Karpas-422 (cell line): ENCODE measurements around the gene FLT4. TPM values are rescaled to one million over a fixed set of nuclear protein-coding genes. Genes with fewer than 3 reads are reported as not detected.

Source experiments
- DNase-seq: peaks from one replicate; pipeline ENCODE4 v3.0.0-alpha.2; 2015
- H2AFZ ChIP-seq: fragments of 200-600 bp; sonication (generic); 2 replicates; pipeline ENCODE4 v1.6.1; 2014; ENCODE audit warnings: antibody characterized with exemption, low read length, mixed read lengths
- H3K27ac ChIP-seq: fragments of 200-600 bp; sonication (generic); 2 replicates; pipeline ENCODE4 v1.5.1; 2014; ENCODE audit warnings: mild to moderate bottlenecking, low read length, moderate library complexity
- H3K27me3 ChIP-seq: fragments of 200-600 bp; sonication (generic); 2 replicates; pipeline ENCODE4 v1.6.1; 2014; ENCODE audit warnings: low read length, mixed read lengths
- H3K36me3 ChIP-seq: fragments of 200-600 bp; sonication (generic); 2 replicates; pipeline ENCODE4 v1.6.1; 2014; ENCODE audit warnings: low read length, mixed read lengths; ENCODE audit not compliant: insufficient read depth
- H3K4me1 ChIP-seq: fragments of 200-600 bp; sonication (generic); 2 replicates; pipeline ENCODE4 v1.6.1; 2014; ENCODE audit warnings: mild to moderate bottlenecking, low read length, mixed read lengths
- H3K4me2 ChIP-seq: fragments of 200-600 bp; sonication (generic); 2 replicates; pipeline ENCODE4 v1.6.1; 2014; ENCODE audit warnings: low read length, low read depth, mild to moderate bottlenecking; ENCODE audit not compliant: poor library complexity, severe bottlenecking
- H3K4me3 ChIP-seq: fragments of 200-600 bp; sonication (generic); 2 replicates; pipeline ENCODE4 v1.5.1; 2014; ENCODE audit warnings: mild to moderate bottlenecking, antibody characterized with exemption, low read length, mixed read lengths
- H3K79me2 ChIP-seq: fragments of 200-600 bp; sonication (generic); 2 replicates; pipeline ENCODE4 v1.6.1; 2014; ENCODE audit warnings: mild to moderate bottlenecking, low read length, mixed read lengths
- H3K9ac ChIP-seq: fragments of 200-600 bp; sonication (generic); 2 replicates; pipeline ENCODE4 v1.6.0; 2014; ENCODE audit warnings: low read length
- H3K9me2 ChIP-seq: fragments of 200-600 bp; sonication (generic), shearing (Covaris generic); replicated peaks from 2 replicates; pipeline ENCODE4 v1.6.0; 2014; ENCODE audit warnings: mild to moderate bottlenecking, low read length, moderate library complexity; ENCODE audit not compliant: insufficient read depth
- H3K9me3 ChIP-seq: fragments of 300-700, 200-600 bp; sonication (generic); 2 replicates; pipeline ENCODE4 v1.6.1; 2014; ENCODE audit warnings: low read length, mixed read lengths
- H4K20me1 ChIP-seq: fragments of 200-600 bp; sonication (generic); 2 replicates; pipeline ENCODE4 v1.6.1; 2014; ENCODE audit warnings: mild to moderate bottlenecking, antibody characterized with exemption, low read length, low read depth; ENCODE audit not compliant: insufficient read depth
- total RNA-seq: library from RNA; depleted of rRNA; stranded (reverse); fragments of >200 nt; shearing (Covaris generic); gene quantifications from 2 replicates; pipeline ENCODE4 v1.2.3, GENCODE V29; 2014; ENCODE audit warnings: low replicate concordance

FLT4 gene
- total RNA-seq, 1 experiment from 2014 or later: not detected

GRCh38 chr5:180628211-180628610 is 21.2 kb downstream of the FLT4 start:
- DNase-seq: no peak
- H3K4me1 ChIP-seq: no peaks in the 10 kb centered on the region

GRCh38 chr5:180627386-180628120 is 21.8 kb downstream of the FLT4 start:
- Histone ChIP-seq H3K9me3 (no peaks in the 10 kb centered on the region), H4K20me1 (no peaks in the 10 kb centered on the region), H3K9me2 (no peaks in the 10 kb centered on the region), H3K79me2 (no peaks in the 10 kb centered on the region), H2AFZ (no peak overlapping the region), H3K9ac (no peak overlapping the region), H3K27ac (no peak overlapping the region), H3K4me2 (no peak overlapping the region), H3K27me3 (no peaks in the 10 kb centered on the region), H3K4me1 (no peaks in the 10 kb centered on the region), H3K36me3 (no peaks in the 10 kb centered on the region), H3K4me3 (no peak overlapping the region)
- DNase-seq: no peak

More at GRCh38 chr5:180628211-180628610, 21.2 kb downstream of the FLT4 start:
- H3K79me2 ChIP-seq: no peaks in the 10 kb centered on the region
- no peak overlapping the region for H3K4me3 ChIP-seq
- no peak overlapping the region for H2AFZ ChIP-seq
- H3K9me2 ChIP-seq: no peaks in the 10 kb centered on the region
- H3K36me3 ChIP-seq: no peaks in the 10 kb centered on the region
- H3K9ac ChIP-seq: no peak overlapping the region
- H3K4me2 ChIP-seq: no peak overlapping the region
- no peaks in the 10 kb centered on the region for H4K20me1 ChIP-seq
- no peak overlapping the region for H3K27ac ChIP-seq
- H3K27me3 ChIP-seq: no peaks in the 10 kb centered on the region
- no peaks in the 10 kb centered on the region for H3K9me3 ChIP-seq

GRCh38 chr5:180626661-180627385 is 22.6 kb downstream of the FLT4 start:
- Histone ChIP-seq H3K4me1 (no peaks in the 10 kb centered on the region), H3K9me3 (no peaks in the 10 kb centered on the region), H3K9me2 (no peaks in the 10 kb centered on the region), H3K4me2 (no peak overlapping the region), H2AFZ (no peak overlapping the region), H3K36me3 (no peaks in the 10 kb centered on the region), H3K4me3 (no peak overlapping the region), H3K79me2 (no peaks in the 10 kb centered on the region), H3K27ac (no peak overlapping the region), H3K27me3 (no peaks in the 10 kb centered on the region), H4K20me1 (no peaks in the 10 kb centered on the region), H3K9ac (no peak overlapping the region)
- no peak for DNase-seq

DNA sequence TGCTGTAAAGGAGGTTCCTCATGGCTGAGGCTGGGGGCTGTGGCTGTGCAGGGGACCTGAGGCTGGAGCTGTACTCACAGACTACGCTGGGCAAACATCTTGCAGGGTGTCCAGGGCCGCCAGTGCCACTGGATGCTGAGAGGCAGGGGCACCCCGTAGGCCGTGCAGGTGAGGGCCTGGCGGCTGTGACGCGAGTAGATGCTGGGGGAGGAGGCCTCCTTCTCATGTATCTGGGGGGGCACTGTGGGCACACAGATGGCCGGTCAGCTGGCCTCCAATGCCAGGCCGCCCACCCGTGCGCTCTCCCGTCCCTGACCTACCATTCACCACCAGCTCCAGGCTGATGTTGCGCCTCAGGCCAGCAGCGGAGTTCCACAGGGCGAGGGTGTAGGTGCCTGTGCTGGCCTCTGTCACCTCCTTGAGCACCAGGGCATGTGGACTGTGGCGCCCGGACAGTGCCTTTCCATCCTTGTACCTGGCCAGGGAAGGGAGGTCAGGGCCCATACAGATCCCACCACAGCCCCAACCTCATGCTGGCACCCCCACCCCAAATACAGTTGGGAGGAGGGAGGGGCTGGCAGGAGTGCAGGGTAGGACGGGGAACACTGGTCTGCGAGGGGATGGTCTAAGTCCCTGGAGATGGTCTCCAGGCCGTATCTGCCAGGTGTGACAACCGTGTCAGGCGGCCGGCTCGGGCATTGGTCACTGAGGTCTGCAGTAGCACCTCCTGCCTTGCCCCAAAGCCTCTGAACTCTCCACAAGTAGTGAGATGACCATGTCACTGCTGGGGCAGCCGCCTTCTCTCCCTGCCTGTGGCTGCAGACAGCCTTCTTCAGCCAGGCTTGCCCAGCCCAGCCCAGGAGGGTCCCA is 23.4 kb downstream of the FLT4 start:
- no peak overlapping the region for H3K4me3 ChIP-seq
- no peak for DNase-seq
- H3K4me2 ChIP-seq: no peak overlapping the region
- no peak overlapping the region for H3K9ac ChIP-seq
- H3K79me2 ChIP-seq: no peaks in the 10 kb centered on the region
- no peaks in the 10 kb centered on the region for H3K27me3 ChIP-seq
- H3K4me1 ChIP-seq: no peaks in the 10 kb centered on the region
- no peaks in the 10 kb centered on the region for H3K9me2 ChIP-seq
- no peaks in the 10 kb centered on the region for H3K9me3 ChIP-seq
- no peak overlapping the region for H3K27ac ChIP-seq
- H4K20me1 ChIP-seq: no peaks in the 10 kb centered on the region
- H3K36me3 ChIP-seq: no peaks in the 10 kb centered on the region
- H2AFZ ChIP-seq: no peak overlapping the region

DNA sequence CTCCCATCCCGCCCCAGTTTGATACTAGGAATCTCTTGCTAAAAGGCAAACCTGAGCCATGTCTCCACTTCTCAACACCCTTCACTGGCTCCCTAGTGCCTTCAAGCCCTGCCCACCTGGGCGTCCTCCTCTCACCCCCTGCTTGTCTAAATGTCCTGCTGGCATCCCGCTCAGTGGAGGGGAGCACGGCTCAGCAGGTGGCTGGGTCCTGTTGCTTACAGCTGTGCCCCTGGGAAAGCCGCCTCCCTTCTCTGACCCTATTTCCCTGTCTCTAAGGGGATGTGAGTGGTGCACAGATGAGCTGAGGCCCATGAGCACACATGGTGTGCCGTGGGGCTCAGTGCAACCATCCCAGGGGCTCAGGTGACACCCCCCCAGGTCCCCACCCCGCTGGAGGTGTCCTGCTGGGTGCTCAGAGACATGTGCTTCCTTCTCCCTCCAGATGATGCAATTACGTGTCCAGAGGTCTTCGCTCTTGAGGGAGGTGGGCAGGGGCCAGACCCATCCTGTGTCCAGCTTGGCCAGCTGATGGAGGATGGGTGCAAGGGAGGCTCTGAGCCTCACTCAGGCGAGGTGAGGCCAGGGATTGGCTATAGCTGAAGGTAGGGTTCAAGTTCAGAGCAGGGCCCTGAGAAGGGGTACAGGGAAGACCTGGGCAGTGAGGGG is 24.1 kb downstream of the FLT4 start:
- Histone ChIP-seq H3K9me3 (no peaks in the 10 kb centered on the region), H3K4me1 (no peaks in the 10 kb centered on the region), H3K9me2 (no peaks in the 10 kb centered on the region), H2AFZ (no peak overlapping the region), H3K4me2 (no peak overlapping the region), H3K9ac (no peak overlapping the region), H3K79me2 (no peaks in the 10 kb centered on the region), H3K27ac (no peak overlapping the region), H3K27me3 (no peaks in the 10 kb centered on the region), H4K20me1 (no peaks in the 10 kb centered on the region), H3K4me3 (no peak overlapping the region), H3K36me3 (no peaks in the 10 kb centered on the region)
- no peak for DNase-seq

DNA sequence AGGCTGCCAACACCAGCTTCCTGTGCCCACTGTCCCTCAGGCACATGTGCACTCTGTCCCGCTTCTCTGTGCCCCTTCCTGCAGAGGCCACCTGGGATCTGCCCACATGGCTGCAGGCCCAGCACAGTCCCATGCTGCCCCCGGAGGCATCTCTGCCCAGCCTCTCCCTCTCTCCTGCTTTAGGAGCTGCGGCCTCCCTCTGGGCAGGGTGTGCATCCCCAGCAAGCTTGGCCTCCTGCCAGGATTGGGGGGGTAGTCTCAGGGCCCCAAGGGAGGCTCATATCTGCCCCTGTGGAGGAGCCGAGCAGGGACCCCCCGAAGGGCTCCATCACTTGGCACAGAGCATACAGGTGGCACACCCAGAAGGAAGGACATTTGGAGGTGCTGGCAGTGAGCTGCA is 24.8 kb downstream of the FLT4 start:
- Histone ChIP-seq H3K9me3 (no peaks in the 10 kb centered on the region), H3K36me3 (no peaks in the 10 kb centered on the region), H3K9me2 (no peaks in the 10 kb centered on the region), H3K79me2 (no peaks in the 10 kb centered on the region), H2AFZ (no peak overlapping the region), H3K4me1 (no peaks in the 10 kb centered on the region), H3K27ac (no peak overlapping the region), H4K20me1 (no peaks in the 10 kb centered on the region), H3K27me3 (no peaks in the 10 kb centered on the region), H3K4me2 (no peak overlapping the region), H3K9ac (no peak overlapping the region), H3K4me3 (no peak overlapping the region)
- no peak for DNase-seq

GRCh38 chr5:180623844-180624243 is 25.6 kb downstream of the FLT4 start:
- Histone ChIP-seq H3K9me3 (no peaks in the 10 kb centered on the region), H2AFZ (no peak overlapping the region), H3K79me2 (no peaks in the 10 kb centered on the region), H3K27me3 (no peaks in the 10 kb centered on the region), H3K36me3 (no peaks in the 10 kb centered on the region), H4K20me1 (no peaks in the 10 kb centered on the region), H3K9me2 (no peaks in the 10 kb centered on the region), H3K4me2 (no peak overlapping the region), H3K27ac (no peak overlapping the region), H3K4me3 (no peak overlapping the region), H3K9ac (no peak overlapping the region), H3K4me1 (no peaks in the 10 kb centered on the region)
- DNase-seq: no peak
